ENCODE data around the gene TTLL6. TPM values are rescaled to one million over a fixed set of nuclear protein-coding genes. Genes with fewer than 3 reads are reported as not detected.

Gene TTLL6
- total RNA-seq, 1 experiment from 2014 or later, result 3.4 TPM

DNA sequence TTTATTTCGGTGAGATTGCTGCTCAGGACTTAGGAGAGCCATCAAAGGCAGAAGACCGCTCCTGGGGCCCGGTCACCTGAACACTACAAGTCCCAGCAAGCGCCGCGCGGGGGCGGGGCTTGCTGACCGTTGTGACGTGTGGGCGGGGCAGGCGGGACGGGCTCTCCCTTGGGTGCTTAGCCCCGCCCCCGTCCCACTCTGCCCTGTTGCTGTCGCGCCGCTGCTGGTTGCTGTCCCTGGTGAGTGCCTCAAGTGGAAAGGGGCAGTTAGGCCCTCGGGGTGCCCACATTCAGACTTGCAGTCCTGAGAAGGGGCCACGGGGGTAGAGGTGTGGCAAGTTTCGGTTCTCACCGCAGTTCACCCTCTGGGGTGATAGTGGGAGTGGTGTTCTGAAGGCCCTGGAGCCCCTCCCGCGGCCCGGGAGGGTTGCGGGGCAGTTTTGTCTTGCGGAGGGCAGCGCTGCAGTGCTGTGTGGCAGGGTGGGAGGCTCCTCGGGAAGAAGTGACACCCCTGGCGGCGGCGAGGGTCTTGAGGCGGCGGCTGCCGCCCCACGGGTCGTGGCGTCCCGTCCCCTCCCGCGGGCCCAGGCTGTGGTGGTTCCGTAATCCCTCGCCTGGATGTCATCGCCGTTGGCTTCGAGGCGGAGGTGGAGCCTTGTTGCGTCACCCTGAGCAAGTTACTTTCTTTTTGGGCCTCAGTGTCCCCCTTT, 14.0 kb upstream of the TTLL6 start, which contains the start of gene CALCOCO2 (continued):
- peak; percentile 43; the same call in 1 of the 2 replicates for TF ChIP-seq ARID4B (CRISPR knock-in tag; IDR thresholded peaks at IDR 0.05; ENCODE audit: borderline replicate concordance)
- no peak for TF ChIP-seq ZNF138 (CRISPR knock-in tag; conservative IDR thresholded peaks at IDR 0.05)
- TF ChIP-seq ZNF121 (CRISPR knock-in tag; IDR thresholded peaks at IDR 0.05), result peak; percentile 88
- no peak for TF ChIP-seq GTF2I (CRISPR knock-in tag; conservative IDR thresholded peaks at IDR 0.05)
- TF ChIP-seq E2F4 (CRISPR knock-in tag; IDR thresholded peaks at IDR 0.05; ENCODE audit: borderline replicate concordance, low read depth), result no peak
- TF ChIP-seq FOXK1 (CRISPR knock-in tag; IDR thresholded peaks at IDR 0.05), result 0 out of 2 replicates have a peak, but pooled peaks have one; percentile 24
- no peak for TF ChIP-seq ATF2 (CRISPR knock-in tag; IDR thresholded peaks at IDR 0.05; ENCODE audit: borderline replicate concordance, low read depth)
- TF ChIP-seq ZNF396 (CRISPR knock-in tag; IDR thresholded peaks at IDR 0.05; ENCODE audit: borderline replicate concordance), result no peak
- TF ChIP-seq SP1 (CRISPR knock-in tag; conservative IDR thresholded peaks at IDR 0.05), result peak; percentile 96
- no peak for TF ChIP-seq ERG (CRISPR knock-in tag; IDR thresholded peaks at IDR 0.05)
- TF ChIP-seq RELA (CRISPR knock-in tag; IDR thresholded peaks at IDR 0.05; ENCODE audit: borderline replicate concordance), result no peak
- TF ChIP-seq CREM (CRISPR knock-in tag; IDR thresholded peaks at IDR 0.05), result no peak
- TF ChIP-seq ZNF425 (CRISPR knock-in tag; conservative IDR thresholded peaks at IDR 0.05), result no peak
- TF ChIP-seq, protein P1, sequence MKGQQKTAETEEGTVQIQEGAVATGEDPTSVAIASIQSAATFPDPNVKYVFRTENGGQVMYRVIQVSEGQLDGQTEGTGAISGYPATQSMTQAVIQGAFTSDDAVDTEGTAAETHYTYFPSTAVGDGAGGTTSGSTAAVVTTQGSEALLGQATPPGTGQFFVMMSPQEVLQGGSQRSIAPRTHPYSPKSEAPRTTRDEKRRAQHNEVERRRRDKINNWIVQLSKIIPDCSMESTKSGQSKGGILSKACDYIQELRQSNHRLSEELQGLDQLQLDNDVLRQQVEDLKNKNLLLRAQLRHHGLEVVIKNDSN (CRISPR knock-in tag; IDR thresholded peaks at IDR 0.05), result peak; percentile 44; the same call in 1 of the 2 replicates
- TF ChIP-seq, protein P2, sequence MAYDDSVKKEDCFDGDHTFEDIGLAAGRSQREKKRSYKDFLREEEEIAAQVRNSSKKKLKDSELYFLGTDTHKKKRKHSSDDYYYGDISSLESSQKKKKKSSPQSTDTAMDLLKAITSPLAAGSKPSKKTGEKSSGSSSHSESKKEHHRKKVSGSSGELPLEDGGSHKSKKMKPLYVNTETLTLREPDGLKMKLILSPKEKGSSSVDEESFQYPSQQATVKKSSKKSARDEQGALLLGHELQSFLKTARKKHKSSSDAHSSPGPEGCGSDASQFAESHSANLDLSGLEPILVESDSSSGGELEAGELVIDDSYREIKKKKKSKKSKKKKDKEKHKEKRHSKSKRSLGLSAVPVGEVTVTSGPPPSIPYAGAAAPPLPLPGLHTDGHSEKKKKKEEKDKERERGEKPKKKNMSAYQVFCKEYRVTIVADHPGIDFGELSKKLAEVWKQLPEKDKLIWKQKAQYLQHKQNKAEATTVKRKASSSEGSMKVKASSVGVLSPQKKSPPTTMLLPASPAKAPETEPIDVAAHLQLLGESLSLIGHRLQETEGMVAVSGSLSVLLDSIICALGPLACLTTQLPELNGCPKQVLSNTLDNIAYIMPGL (CRISPR knock-in tag; IDR thresholded peaks at IDR 0.05), result peak; percentile 62
- TF ChIP-seq, protein P3, sequence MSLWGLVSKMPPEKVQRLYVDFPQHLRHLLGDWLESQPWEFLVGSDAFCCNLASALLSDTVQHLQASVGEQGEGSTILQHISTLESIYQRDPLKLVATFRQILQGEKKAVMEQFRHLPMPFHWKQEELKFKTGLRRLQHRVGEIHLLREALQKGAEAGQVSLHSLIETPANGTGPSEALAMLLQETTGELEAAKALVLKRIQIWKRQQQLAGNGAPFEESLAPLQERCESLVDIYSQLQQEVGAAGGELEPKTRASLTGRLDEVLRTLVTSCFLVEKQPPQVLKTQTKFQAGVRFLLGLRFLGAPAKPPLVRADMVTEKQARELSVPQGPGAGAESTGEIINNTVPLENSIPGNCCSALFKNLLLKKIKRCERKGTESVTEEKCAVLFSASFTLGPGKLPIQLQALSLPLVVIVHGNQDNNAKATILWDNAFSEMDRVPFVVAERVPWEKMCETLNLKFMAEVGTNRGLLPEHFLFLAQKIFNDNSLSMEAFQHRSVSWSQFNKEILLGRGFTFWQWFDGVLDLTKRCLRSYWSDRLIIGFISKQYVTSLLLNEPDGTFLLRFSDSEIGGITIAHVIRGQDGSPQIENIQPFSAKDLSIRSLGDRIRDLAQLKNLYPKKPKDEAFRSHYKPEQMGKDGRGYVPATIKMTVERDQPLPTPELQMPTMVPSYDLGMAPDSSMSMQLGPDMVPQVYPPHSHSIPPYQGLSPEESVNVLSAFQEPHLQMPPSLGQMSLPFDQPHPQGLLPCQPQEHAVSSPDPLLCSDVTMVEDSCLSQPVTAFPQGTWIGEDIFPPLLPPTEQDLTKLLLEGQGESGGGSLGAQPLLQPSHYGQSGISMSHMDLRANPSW (CRISPR knock-in tag; conservative IDR thresholded peaks at IDR 0.05; ENCODE audit: low read depth), result no peak
- no peak for TF ChIP-seq ZNF317 (CRISPR knock-in tag; IDR thresholded peaks at IDR 0.05; ENCODE audit: borderline replicate concordance, low read depth)
- TF ChIP-seq CBFB (CRISPR knock-in tag; IDR thresholded peaks at IDR 0.05; ENCODE audit: low read depth), result no peak

All from WTC11 (cell line).